Activated CD8-positive, alpha-beta T cell treated with anti-CD3 and anti-CD28 coated beads for 36 hours (primary cell): Measurements from ENCODE around the gene NEDD9. TPM values are rescaled to one million over a fixed set of nuclear protein-coding genes. Genes with fewer than 3 reads are reported as not detected.

Experiments
- ATAC-seq: fragments of 200-7000 bp; cut with Tn5 transposase; one replicate; pipeline ENCODE4 v1.10.0; 2021; ENCODE audit warnings: mild to moderate bottlenecking, moderate library complexity
- CTCF ChIA-PET: fragments of 350-600 bp; sonication (Branson Sonifier 250); formaldehyde crosslinking; loops from one replicate; lab custom pipeline; 2021; ENCODE audit warnings: antibody characterized with exemption; lab: Charles Lee
- POLR2A ChIA-PET: fragments of 350-600 bp; sonication (Branson Sonifier 250); formaldehyde crosslinking; loops from one replicate; lab custom pipeline; 2021; ENCODE audit warnings: antibody characterized with exemption; lab: Charles Lee
- DNase-seq: peaks from one replicate; pipeline ENCODE4 v3.0.0-alpha.2; 2020
- H3K27ac Mint-ChIP-seq: one replicate; pipeline ENCODE4 v1.8.0; 2021; ENCODE audit warnings: mild to moderate bottlenecking, mixed read lengths
- H3K27me3 Mint-ChIP-seq: one replicate; pipeline ENCODE4 v1.8.0; 2021; ENCODE audit warnings: mixed read lengths
- H3K36me3 Mint-ChIP-seq: one replicate; pipeline ENCODE4 v1.8.0; 2021; ENCODE audit warnings: low read depth, mixed read lengths
- H3K4me1 Mint-ChIP-seq: one replicate; pipeline ENCODE4 v1.8.0; 2021; ENCODE audit warnings: low read depth, mixed read lengths
- H3K4me3 Mint-ChIP-seq: one replicate; pipeline ENCODE4 v1.8.0; 2021; ENCODE audit warnings: mild to moderate bottlenecking, moderate library complexity, mixed read lengths
- H3K9me3 Mint-ChIP-seq: one replicate; pipeline ENCODE4 v1.8.0; 2021; ENCODE audit warnings: mixed read lengths
- intact Hi-C: fragments of 100-400 bp; cut with micrococcal nuclease; formaldehyde crosslinking; loops from one replicate; pipeline ENCODE4 v1.10.0; 2022
- total RNA-seq, 2 experiments: library from RNA; stranded (reverse); gene quantifications; one replicate each; pipeline ENCODE4 v1.2.3, GENCODE V29; 2021
- TF ChIP-seq, protein P1 (sequence below): fragments of 200-600 bp; IDR thresholded peaks from one replicate; pipeline ENCODE4 v1.8.0; 2022; ENCODE audit warnings: antibody characterized with exemption, mild to moderate bottlenecking

Gene NEDD9
- total RNA-seq, 2 experiments from 2014 or later = 26.6 to 29.7 TPM

DNA sequence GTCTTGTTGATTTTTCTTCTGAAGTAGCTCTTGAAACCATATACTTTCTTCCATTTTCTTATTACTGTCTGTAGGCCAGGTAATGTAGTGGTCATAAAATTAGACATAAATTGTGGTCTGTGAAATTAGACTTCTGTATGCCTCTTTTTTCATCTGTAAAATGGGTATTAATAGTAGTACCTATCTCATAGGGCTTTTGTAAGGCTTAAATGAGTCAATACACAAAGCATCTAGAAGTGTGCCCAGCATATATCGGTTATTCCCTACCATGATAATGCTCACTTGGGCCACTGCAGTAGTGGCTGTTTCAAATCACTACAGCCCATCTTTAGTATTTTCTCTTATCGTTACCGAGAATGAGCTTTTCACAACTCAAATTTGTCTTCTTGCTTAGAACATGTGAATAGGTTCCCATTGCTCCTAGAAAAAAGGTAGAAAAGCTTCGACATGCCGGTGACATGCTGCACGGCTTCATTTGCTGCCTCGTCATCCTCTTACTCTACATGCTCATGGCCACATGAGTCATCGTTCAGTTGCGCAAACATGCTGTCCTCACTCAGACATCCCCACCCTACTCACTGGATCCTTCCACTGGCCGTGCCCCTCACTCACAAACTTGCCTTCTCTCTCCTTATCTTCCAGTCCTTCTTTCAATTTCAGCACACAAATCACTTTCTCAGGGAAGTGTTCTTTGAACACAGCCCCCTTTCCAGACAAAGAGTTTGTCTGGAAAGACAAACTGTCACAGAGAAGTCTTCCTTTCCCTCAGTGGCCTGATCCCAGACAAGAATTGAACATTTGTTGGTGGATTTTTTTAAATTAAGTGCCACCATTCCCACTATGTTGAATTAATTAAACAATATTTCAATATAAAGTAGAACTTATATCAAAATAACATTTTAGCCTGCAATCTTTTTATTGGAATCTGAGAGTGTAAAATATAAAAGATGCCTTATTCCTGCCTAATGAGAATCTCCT, 88.8 kb downstream of the NEDD9 start:
- TF ChIP-seq, protein P1, sequence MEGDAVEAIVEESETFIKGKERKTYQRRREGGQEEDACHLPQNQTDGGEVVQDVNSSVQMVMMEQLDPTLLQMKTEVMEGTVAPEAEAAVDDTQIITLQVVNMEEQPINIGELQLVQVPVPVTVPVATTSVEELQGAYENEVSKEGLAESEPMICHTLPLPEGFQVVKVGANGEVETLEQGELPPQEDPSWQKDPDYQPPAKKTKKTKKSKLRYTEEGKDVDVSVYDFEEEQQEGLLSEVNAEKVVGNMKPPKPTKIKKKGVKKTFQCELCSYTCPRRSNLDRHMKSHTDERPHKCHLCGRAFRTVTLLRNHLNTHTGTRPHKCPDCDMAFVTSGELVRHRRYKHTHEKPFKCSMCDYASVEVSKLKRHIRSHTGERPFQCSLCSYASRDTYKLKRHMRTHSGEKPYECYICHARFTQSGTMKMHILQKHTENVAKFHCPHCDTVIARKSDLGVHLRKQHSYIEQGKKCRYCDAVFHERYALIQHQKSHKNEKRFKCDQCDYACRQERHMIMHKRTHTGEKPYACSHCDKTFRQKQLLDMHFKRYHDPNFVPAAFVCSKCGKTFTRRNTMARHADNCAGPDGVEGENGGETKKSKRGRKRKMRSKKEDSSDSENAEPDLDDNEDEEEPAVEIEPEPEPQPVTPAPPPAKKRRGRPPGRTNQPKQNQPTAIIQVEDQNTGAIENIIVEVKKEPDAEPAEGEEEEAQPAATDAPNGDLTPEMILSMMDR = no peak
- no peaks in the 10 kb centered on the region for H3K9me3 Mint-ChIP-seq
- DNase-seq (peak; percentile 26), ATAC-seq (no peak)
- ChIA-PET CTCF (interaction anchor here (0.6 to 4.0 kb wide), 24 partner anchors 12 to 432 kb away, joined by 3 to 86 read pairs (median 3); no protein-coding TSS in a partner anchor), POLR2A (interaction anchor here (0.6 to 1.6 kb wide), 3 partner anchors 25 to 352 kb away, joined by 3 to 10 read pairs (median 4); no protein-coding TSS in a partner anchor)
- intact Hi-C loops = loop anchor here (1.0 to 5.0 kb wide), 3 partner anchors 224 to 429 kb away; no protein-coding TSS in a partner anchor
- no peaks in the 10 kb centered on the region for H3K27me3 Mint-ChIP-seq
- H3K36me3 Mint-ChIP-seq = no peaks in the 10 kb centered on the region
- H3K4me1 Mint-ChIP-seq = peaks cover 18% of the 10 kb centered on the region
- no peak overlapping the region for H3K27ac Mint-ChIP-seq
- H3K4me3 Mint-ChIP-seq = no peak overlapping the region

DNA sequence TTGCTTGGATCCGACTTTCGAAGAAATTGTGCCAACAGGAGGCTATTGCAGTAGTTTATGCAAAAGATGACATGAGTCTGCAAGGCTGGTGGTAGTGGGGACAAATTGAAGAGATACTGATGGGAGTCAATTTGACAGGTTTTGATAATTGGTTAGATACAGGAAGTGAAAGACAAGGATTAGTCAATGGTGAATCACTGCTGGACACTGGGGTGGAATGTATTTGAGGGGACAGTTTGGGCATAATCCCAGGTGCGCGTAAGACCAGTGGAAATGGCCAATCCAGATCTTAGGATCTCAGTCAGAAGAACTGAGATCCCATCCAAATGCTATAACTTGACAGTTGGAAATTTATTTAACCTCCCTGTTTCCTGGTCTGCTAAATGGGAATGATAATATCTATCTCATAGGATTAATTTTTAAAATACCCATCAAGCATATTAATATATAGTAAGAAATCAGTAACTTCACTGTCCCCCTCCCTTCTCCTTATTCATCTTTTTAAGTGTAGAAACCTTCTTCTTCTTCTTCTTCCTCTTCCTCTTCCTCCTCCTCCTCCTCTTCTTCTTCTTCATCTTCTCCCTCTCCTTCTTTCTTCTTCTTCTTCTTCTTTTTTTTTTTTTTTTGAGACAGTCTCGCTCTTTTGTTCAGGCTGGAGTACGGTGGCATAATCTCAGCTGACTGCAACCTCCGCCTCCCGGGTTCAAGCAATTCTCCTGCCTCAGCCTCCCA, 90.0 kb downstream of the NEDD9 start:
- intact Hi-C loops = loop anchor here (5.0 kb wide), 2 partner anchors 225 to 430 kb away; no protein-coding TSS in a partner anchor
- TF ChIP-seq, protein P1 = no peak
- no peaks in the 10 kb centered on the region for H3K9me3 Mint-ChIP-seq
- H3K27me3 Mint-ChIP-seq = no peaks in the 10 kb centered on the region
- CTCF ChIA-PET = interaction anchor here (0.7 to 4.0 kb wide), 7 partner anchors 13 to 354 kb away, joined by 3 to 86 read pairs (median 3); no protein-coding TSS in a partner anchor
- H3K4me1 Mint-ChIP-seq = peaks cover 20% of the 10 kb centered on the region
- no peak overlapping the region for H3K27ac Mint-ChIP-seq
- H3K4me3 Mint-ChIP-seq = no peak overlapping the region
- H3K36me3 Mint-ChIP-seq = no peaks in the 10 kb centered on the region
- POLR2A ChIA-PET = no interaction called here
- no peak for DNase-seq
- no peak for ATAC-seq

DNA sequence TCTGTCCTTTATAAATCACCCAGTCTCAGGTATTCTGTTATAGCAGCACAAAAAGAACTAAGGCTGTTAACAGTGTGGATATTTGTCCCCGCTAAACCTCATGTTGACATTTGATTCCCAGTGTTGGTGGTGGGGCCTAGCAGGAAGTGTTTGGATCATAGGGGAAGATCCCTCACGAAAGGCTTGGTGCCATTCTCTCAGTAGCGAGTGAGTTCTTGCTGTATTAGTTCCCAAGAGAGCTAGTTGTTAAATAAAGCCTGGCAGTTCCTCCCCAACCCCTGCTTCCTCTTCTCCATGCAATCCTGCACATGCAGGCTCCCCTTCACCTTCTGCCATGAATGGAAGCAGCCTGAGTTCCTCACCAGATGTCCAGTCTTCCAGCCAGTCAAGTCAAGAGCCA, 91.2 kb downstream of the NEDD9 start:
- Mint-ChIP-seq H3K4me1 (peaks cover 20% of the 10 kb centered on the region), H3K4me3 (no peak overlapping the region), H3K27ac (no peak overlapping the region), H3K27me3 (no peaks in the 10 kb centered on the region), H3K9me3 (no peaks in the 10 kb centered on the region), H3K36me3 (no peaks in the 10 kb centered on the region)
- TF ChIP-seq, protein P1 = no peak
- CTCF ChIA-PET = no interaction called here
- DNase-seq = no peak
- POLR2A ChIA-PET = no interaction called here
- no peak for ATAC-seq
- intact Hi-C loops = loop anchor here (5.0 kb wide), 2 partner anchors 226 to 431 kb away; no protein-coding TSS in a partner anchor

DNA sequence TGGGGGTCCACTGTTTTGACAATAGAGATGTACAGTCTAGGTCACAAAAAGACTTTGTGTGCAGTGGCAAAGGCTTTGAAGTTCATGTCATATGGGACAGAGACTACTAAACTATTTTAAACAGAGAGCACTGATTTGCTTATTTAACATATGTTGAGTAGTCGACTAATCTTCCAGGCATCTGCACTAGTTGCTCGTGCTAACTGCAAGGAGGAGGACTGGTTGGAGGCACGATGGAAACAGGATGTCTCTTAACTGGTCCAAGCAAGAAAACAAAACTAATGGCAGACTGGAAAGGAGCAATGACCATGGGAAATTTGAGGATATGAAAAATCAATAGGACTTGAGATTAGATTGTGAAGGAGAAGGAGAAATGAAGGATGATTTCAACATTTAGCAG, 92.4 kb downstream of the NEDD9 start:
- Mint-ChIP-seq H3K4me1 (peaks cover 20% of the 10 kb centered on the region), H3K27ac (no peak overlapping the region), H3K9me3 (no peaks in the 10 kb centered on the region), H3K27me3 (no peaks in the 10 kb centered on the region), H3K36me3 (peaks cover 6% of the 10 kb centered on the region), H3K4me3 (no peak overlapping the region)
- ATAC-seq (no peak), DNase-seq (no peak)
- TF ChIP-seq, protein P1 = no peak
- POLR2A ChIA-PET = no interaction called here
- CTCF ChIA-PET = no interaction called here
- intact Hi-C loops = loop anchor here (5.0 kb wide), 2 partner anchors 227 to 432 kb away; no protein-coding TSS in a partner anchor
